GM19395 (cell line): ENCODE data around the gene AFTPH.
A peak's percentile ranks its signal among the peaks of the same experiment; 100 is the strongest.

Source experiments
- ATAC-seq: cut with Tn5 transposase; IDR thresholded peaks from one replicate; pipeline ENCODE4 v1.9.1; 2021; ENCODE audit warnings: mild to moderate bottlenecking, moderate library complexity; ENCODE audit not compliant: unreplicated experiment

The AFTPH gene

GRCh38 chr2:64608867-64609226 lies 84.7 kb downstream of the AFTPH start:
- no peak for ATAC-seq

GRCh38 chr2:64609227-64609941 lies 85.3 kb downstream of the AFTPH start:
- peak; percentile 41 for ATAC-seq

DNA sequence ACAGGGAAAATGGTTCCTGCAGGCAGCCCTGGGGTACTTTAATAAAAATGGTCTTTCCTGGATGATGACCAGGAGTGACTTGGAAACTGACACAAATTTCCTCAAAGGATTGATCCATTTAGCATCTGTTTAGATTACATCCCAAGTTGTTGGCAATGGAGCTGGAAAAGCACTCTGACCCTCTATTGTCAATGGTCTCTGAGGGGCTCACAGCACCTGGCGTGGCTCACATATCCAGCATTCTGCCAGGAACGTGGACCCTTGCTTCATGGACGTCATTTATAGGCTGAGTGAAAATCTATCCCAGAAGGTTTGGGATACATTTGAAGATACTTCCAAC lies 85.8 kb downstream of the AFTPH start:
- ATAC-seq = no peak

GRCh38 chr2:64610316-64610855 lies 86.3 kb downstream of the AFTPH start:
- no peak for ATAC-seq

- ATAC-seq = no peak
Measured at GRCh38 chr2:64612575-64613195, 88.6 kb downstream of the AFTPH start.

GRCh38 chr2:64613276-64613675 lies 89.1 kb downstream of the AFTPH start:
- ATAC-seq = no peak

- ATAC-seq = no peak
Measured at GRCh38 chr2:64615192-64615763, 91.2 kb downstream of the AFTPH start.

GRCh38 chr2:64615844-64616536 lies 91.9 kb downstream of the AFTPH start:
- no peak for ATAC-seq

- no peak for ATAC-seq
Measured at GRCh38 chr2:64617631-64618151, 93.6 kb downstream of the AFTPH start.

- no peak for ATAC-seq
Measured at GRCh38 chr2:64620661-64621060, 96.5 kb downstream of the AFTPH start.

GRCh38 chr2:64622443-64623241 lies 98.5 kb downstream of the AFTPH start:
- ATAC-seq = no peak

GRCh38 chr2:64623242-64623850 lies 99.2 kb downstream of the AFTPH start:
- ATAC-seq = no peak

GRCh38 chr2:64624108-64624610 lies 100.0 kb downstream of the AFTPH start:
- ATAC-seq = no peak

GRCh38 chr2:64624862-64625261 lies 100.7 kb downstream of the AFTPH start:
- no peak for ATAC-seq

GRCh38 chr2:64625299-64626145 lies 101.4 kb downstream of the AFTPH start:
- ATAC-seq = no peak

DNA sequence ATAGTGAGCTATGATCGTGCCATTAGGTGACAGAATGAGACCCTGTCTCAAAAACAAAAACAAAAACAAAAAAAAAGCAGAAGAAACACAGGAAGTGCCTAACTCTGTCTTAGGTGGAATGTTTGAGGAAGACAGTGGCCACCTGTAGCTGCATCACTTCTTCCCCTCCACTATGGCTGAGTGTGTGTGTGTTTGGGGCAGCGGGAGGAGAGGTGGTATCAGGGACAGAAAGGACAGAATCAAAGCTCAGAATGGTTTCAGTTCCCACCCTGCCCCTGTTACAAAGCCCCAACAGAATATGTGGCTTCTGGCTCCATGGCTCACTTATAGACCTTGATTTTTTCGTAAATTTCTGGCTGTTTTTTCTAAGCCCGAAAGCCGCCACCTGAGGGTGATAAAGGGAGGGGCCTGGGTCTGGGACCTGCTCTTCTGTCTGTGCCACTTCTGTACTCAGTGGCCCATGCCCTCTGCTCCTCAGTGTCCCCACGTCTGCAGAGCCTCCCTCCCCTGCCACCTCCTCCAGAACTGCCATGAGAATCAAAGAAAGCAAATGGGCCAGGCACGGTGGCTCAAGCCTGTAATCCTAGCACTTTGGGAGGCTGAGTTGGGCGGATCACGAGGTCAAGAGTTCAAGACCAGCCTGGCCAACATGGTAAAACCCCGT lies 102.2 kb downstream of the AFTPH start:
- ATAC-seq = no peak

GRCh38 chr2:64626963-64627760 lies 103.0 kb downstream of the AFTPH start:
- ATAC-seq = no peak
